H1 (cell line): Measurements from ENCODE around the gene DAG1.

Experiments
- CTCF ChIP-seq, 3 experiments: IDR thresholded peaks; 1 replicate in 2 of 3; 2 replicates in 1 of 3; pipeline versions ENCODE4 v1.5.1 to v1.6.1; 2011; ENCODE audit warnings: low read length in 3 of 3, mild to moderate bottlenecking in 3 of 3, inconsistent platforms in 2 of 3, low read depth in 1 of 3, moderate library complexity in 1 of 3; ENCODE audit not compliant: insufficient read depth in 1 of 3; ENCODE audit errors: control extremely low read depth in 1 of 3
- EZH2 ChIP-seq: fragments of 200-600 bp; sonication (generic); IDR thresholded peaks from 2 replicates; pipeline ENCODE4 v1.7.1; 2012; ENCODE audit warnings: low read depth, mild to moderate bottlenecking, moderate library complexity, low read length, inconsistent platforms; ENCODE audit not compliant: severe bottlenecking
- GABPA ChIP-seq: IDR thresholded peaks from 2 replicates; pipeline ENCODE4 v1.6.1; 2011; ENCODE audit warnings: mild to moderate bottlenecking, low read length, moderate library complexity, borderline replicate concordance; ENCODE audit not compliant: insufficient read depth
- GTF2F1 ChIP-seq: IDR thresholded peaks from 2 replicates; pipeline ENCODE4 v1.6.1; 2012; ENCODE audit warnings: low read depth, low read length, improper control_type of control experiment, borderline replicate concordance
- KDM1A ChIP-seq: fragments of 200-600, 300-600 bp; sonication (generic); IDR thresholded peaks from 2 replicates; pipeline ENCODE4 v1.7.1; 2016; ENCODE audit warnings: mild to moderate bottlenecking, low read length, borderline replicate concordance
- POU5F1 ChIP-seq: IDR thresholded peaks from 2 replicates; pipeline ENCODE4 v1.6.1; 2011; ENCODE audit warnings: low read depth, mild to moderate bottlenecking, low read length, moderate library complexity
- TAF1 ChIP-seq: IDR thresholded peaks from 2 replicates; pipeline ENCODE4 v1.6.1; 2011; ENCODE audit warnings: mild to moderate bottlenecking, low read depth, low read length

GRCh38 chr3:49462222-49462621 is 7.8 kb upstream of the DAG1 start:
- TF ChIP-seq CTCF (IDR thresholded peaks at IDR 0.05; ENCODE audit: control extremely low read depth in 1 of 3, insufficient read depth in 1 of 3, low read depth in 1 of 3, low read length in 3 of 3) (no peak), POU5F1 (no peak), TAF1 (no peak), GABPA (no peak), EZH2 (no peak), GTF2F1 (no peak), KDM1A (no peak)
